Gastrocnemius medialis (tissue), 4 donors: ENCODE results near the gene ZBED1. TPM values are rescaled to one million over a fixed set of nuclear protein-coding genes. Genes with fewer than 3 reads are reported as not detected.
A peak's percentile ranks its signal among the peaks of the same experiment; 100 is the strongest.
"Not testable (repeated sequence)": the region's sequence is repeated elsewhere in the genome, so short reads cannot be mapped to it uniquely, and the experiment has no call there.

Experiments used
- ATAC-seq, 2 donors: fragments of 150-250 bp; one replicate each; pipeline ENCODE4 v1.9.1; 2016
- DNase-seq, 2 donors: peaks; one replicate each; pipeline ENCODE4 v3.0.0-alpha.2; 2019
- H3K27ac ChIP-seq, 4 donors: fragments of 200-600 bp; sonication (generic); 1 replicate in 1 of 4; 2 replicates in 3 of 4; pipeline ENCODE4 v1.5.1; 2016 to 2018; ENCODE audit warnings: mild to moderate bottlenecking in 2 of 4, moderate library complexity in 1 of 4
- H3K27me3 ChIP-seq, 3 donors: fragments of 200-600 bp; sonication (generic) in 2 of 3; 1 replicate in 1 of 3; 2 replicates in 2 of 3; pipeline versions ENCODE4 v1.5.1 to v1.6.0; 2016 to 2019; ENCODE audit warnings: mild to moderate bottlenecking in 1 of 3, moderate library complexity in 1 of 3
- H3K36me3 ChIP-seq, 2 donors: fragments of 200-600 bp; sonication (generic) in 1 of 2; one replicate each; pipeline ENCODE4 v1.5.1; 2017 to 2018
- H3K4me1 ChIP-seq, 2 donors: fragments of 200-600 bp; sonication (generic) in 1 of 2; one replicate each; pipeline ENCODE4 v1.5.1; 2016 to 2017; ENCODE audit warnings: mild to moderate bottlenecking in 2 of 2
- H3K4me3 ChIP-seq, 4 donors: fragments of 200-600 bp; sonication (generic) in 3 of 4; 1 replicate in 1 of 4; 2 replicates in 3 of 4; pipeline ENCODE4 v1.5.1; 2016 to 2019; ENCODE audit warnings: mild to moderate bottlenecking in 2 of 4
- H3K9me3 ChIP-seq, 3 donors: fragments of 200-600 bp; sonication (generic) in 2 of 3; 1 replicate in 1 of 3; 2 replicates in 2 of 3; pipeline ENCODE4 v1.5.1; 2016 to 2019
- POLR2A ChIP-seq, 2 donors: fragments of 450-650 bp; IDR thresholded peaks; one replicate each; pipeline ENCODE4 v1.6.1; 2017; ENCODE audit warnings: antibody characterized with exemption in 2 of 2, mild to moderate bottlenecking in 2 of 2, moderate library complexity in 2 of 2
- in situ Hi-C, 4 donors: fragments of 200-750 bp; cut with MboI; loops; one replicate each; pipeline versions ENCODE4 v1.15.0 to v1.8.0; 2017; ENCODE audit warnings: low sequenced_read_pairs in 4 of 4
- intact Hi-C: fragments of 100-400 bp; cut with DNase I; formaldehyde crosslinking; loops from one replicate; pipeline ENCODE4 v1.15.1; 2023; ENCODE audit warnings: low total_unique reads
- total RNA-seq, 4 donors: library from RNA; depleted of rRNA; stranded (reverse); fragments of >200 nt; gene quantifications; one replicate each; pipeline versions ENCODE4 v1.1.0 to v1.2.3, GENCODE V29; 2016
- TF ChIP-seq, protein P1 (sequence below), 5 experiments: fragments of 450-650 bp in 3 of 5; fragments of 200-600 bp in 2 of 5; sonication (generic) in 2 of 5; IDR thresholded peaks in 4 of 5; conservative IDR thresholded peaks in 1 of 5; 1 replicate in 4 of 5; 2 replicates in 1 of 5; pipeline ENCODE4 v1.5.1; 2016 to 2019; ENCODE audit warnings: antibody characterized with exemption in 5 of 5, mild to moderate bottlenecking in 3 of 5, moderate library complexity in 3 of 5

The ZBED1 gene
- total RNA-seq, 4 donors from 2014 or later = 76.8 to 191 (median 131) TPM

DNA sequence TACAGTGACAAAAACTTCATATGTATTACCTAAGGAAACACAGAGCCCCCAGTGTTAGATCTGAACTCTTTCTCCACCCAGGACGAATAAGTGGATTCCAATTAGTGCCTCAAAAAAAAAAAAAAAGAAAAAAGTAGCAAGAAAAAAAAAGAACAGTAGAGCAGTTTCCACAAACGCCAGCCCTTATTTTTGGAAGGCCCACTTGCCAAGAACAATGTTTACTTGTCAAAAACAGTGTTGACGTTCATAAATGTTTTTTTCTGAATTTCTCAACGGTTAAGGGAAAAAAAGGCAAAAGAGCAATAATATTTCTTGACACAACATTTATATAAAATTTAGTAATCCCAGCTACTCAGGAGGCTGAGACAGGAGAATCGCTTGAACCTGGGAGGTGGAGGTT lies 38.7 kb downstream of the ZBED1 start:
- no peak overlapping the region for H3K27ac ChIP-seq
- intact Hi-C loops = no loop called here
- no peak for DNase-seq
- no peaks in the 10 kb centered on the region for H3K4me1 ChIP-seq
- no peaks in the 10 kb centered on the region for H3K9me3 ChIP-seq
- H3K27me3 ChIP-seq = no peaks in the 10 kb centered on the region
- no peak overlapping the region for H3K4me3 ChIP-seq
- no peaks in the 10 kb centered on the region for H3K36me3 ChIP-seq
- in situ Hi-C loops = no loop called here
- TF ChIP-seq, protein P1, sequence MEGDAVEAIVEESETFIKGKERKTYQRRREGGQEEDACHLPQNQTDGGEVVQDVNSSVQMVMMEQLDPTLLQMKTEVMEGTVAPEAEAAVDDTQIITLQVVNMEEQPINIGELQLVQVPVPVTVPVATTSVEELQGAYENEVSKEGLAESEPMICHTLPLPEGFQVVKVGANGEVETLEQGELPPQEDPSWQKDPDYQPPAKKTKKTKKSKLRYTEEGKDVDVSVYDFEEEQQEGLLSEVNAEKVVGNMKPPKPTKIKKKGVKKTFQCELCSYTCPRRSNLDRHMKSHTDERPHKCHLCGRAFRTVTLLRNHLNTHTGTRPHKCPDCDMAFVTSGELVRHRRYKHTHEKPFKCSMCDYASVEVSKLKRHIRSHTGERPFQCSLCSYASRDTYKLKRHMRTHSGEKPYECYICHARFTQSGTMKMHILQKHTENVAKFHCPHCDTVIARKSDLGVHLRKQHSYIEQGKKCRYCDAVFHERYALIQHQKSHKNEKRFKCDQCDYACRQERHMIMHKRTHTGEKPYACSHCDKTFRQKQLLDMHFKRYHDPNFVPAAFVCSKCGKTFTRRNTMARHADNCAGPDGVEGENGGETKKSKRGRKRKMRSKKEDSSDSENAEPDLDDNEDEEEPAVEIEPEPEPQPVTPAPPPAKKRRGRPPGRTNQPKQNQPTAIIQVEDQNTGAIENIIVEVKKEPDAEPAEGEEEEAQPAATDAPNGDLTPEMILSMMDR (IDR thresholded peaks at IDR 0.05 in 4 of 5, conservative IDR thresholded peaks at IDR 0.05 in 1 of 5) = no peak
- TF ChIP-seq POLR2A (IDR thresholded peaks at IDR 0.05) = no peak
- ATAC-seq = no peak

DNA sequence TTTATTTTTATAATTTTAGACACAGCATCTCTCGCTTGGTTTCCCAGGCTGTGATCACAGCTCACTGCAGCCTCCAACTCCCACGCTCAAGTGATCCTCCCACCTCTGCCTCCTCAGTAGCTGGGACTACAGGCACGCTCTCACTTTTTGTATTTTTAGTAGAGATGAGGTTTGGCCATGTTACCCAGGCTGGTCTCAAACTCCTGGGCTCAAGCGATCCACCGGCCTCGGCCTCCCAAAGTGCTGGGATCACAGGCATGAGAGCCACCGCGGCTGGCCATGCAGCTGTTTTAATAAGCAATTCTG lies 39.1 kb downstream of the ZBED1 start:
- Histone ChIP-seq H3K4me1 (no peaks in the 10 kb centered on the region), H3K36me3 (no peaks in the 10 kb centered on the region), H3K27ac (peak overlapping the region in 1 of 4 donors; percentile 27), H3K27me3 (no peaks in the 10 kb centered on the region), H3K9me3 (no peaks in the 10 kb centered on the region), H3K4me3 (no peak overlapping the region)
- intact Hi-C loops = no loop called here
- TF ChIP-seq POLR2A (IDR thresholded peaks at IDR 0.05) = no peak
- TF ChIP-seq, protein P1 (IDR thresholded peaks at IDR 0.05 in 4 of 5, conservative IDR thresholded peaks at IDR 0.05 in 1 of 5) = no peak
- no peak for ATAC-seq
- DNase-seq = no peak
- in situ Hi-C loops = no loop called here

DNA sequence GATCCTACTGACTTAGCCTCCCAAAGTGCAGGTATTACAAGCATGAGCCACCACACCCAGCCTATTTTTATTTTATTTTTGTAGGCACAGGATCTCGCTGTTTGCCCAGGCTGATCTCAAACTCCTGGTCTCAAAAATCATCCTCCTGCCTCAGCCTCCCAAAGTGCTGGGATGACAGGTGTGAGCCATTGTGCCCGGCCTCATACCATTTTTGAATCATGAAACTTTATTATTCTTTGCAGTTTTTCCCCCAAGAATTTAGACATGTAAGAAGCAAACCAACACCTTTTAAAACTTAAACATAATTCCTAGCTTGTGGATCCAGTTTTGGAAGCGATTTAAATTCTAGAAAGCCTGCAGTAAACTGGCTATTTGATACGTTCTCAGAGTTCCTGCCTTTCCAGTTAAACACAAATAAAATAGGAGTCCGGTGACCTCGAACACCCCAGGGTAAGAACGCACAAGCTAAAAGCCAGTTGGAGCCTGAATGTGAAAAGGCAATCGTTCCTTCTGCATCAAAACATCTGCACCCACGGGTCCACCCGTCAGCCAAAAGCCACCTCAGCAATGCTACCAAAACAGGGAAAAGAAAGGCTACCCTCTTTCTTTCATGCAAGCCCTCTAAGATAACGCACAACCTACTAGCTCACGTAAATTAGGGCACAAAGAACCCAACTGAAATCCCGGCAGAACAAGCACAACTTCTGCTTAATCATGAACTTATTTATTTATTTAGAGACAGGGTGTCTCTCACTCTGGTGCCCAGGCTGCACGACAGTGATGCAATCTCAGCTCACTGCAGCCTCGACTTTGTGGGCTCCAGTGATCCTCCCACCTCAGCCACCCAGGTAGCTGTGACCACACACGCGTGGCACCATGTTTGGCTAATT lies 39.7 kb downstream of the ZBED1 start:
- ATAC-seq = peak; percentile 13 to 27
- H3K9me3 ChIP-seq, in situ Hi-C loops: not testable (repeated sequence)

DNA sequence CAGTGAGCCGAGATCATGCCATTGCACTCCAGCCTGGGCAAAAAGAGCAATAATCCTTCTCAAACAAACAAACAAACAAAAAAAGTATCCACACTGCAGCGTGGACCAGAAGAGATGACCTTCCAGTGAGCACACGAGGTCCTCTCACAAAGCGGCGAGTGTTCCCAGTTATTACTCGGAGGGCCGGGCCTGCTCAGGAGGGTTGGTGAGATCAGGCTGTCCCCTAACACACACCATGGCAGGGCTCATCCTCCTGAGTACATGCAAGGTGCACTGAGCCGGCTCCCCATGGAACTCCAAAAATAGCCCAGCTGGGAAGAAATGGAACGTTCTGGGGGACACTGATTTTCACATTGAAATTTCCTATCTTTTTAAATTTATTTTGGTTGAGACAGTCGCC lies 40.7 kb downstream of the ZBED1 start:
- ATAC-seq, H3K4me1 ChIP-seq, H3K9me3 ChIP-seq, in situ Hi-C loops, H3K27ac ChIP-seq, H3K36me3 ChIP-seq, DNase-seq, intact Hi-C loops, H3K27me3 ChIP-seq, H3K4me3 ChIP-seq: not testable (repeated sequence)

More for the DNA sequence above, 39.7 kb downstream of the ZBED1 start:
- intact Hi-C loops, H3K36me3 ChIP-seq, H3K27ac ChIP-seq, H3K4me1 ChIP-seq, H3K4me3 ChIP-seq, DNase-seq, H3K27me3 ChIP-seq: not testable (repeated sequence)

DNA sequence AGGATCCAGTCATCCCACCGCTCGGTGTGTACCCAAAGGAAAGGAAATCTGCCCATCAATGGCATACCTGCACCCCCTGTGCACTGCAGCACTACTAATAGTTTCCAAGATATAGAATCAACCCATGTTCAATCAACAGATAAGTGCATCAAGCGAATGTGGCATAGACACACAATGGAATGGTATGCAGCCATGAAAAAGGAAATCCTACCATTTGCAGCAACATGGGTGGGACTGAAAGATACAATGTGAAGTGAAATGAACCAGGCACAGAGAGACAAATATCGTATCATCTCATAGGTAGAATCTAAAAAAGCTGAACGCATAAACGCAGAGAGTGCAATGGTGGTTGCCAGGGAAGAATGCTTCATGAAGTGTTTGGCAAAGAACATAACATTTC lies 42.5 kb downstream of the ZBED1 start:
- in situ Hi-C loops (no loop called here), intact Hi-C loops (no loop called here)
- Histone ChIP-seq H3K4me1 (no peaks in the 10 kb centered on the region), H3K27ac (no peak overlapping the region), H3K27me3 (no peaks in the 10 kb centered on the region), H3K9me3 (no peaks in the 10 kb centered on the region), H3K36me3 (no peaks in the 10 kb centered on the region), H3K4me3 (no peak overlapping the region)
- TF ChIP-seq, protein P1 (IDR thresholded peaks at IDR 0.05 in 4 of 5, conservative IDR thresholded peaks at IDR 0.05 in 1 of 5) = no peak
- no peak for TF ChIP-seq POLR2A (IDR thresholded peaks at IDR 0.05)
- DNase-seq = no peak
- ATAC-seq = no peak
